HCT116 (cell line): ENCODE measurements around the gene NFIX.

ENCODE experiments used
- CBX3 ChIP-seq: IDR thresholded peaks from 2 replicates; pipeline ENCODE4 v1.6.1; 2012; ENCODE audit warnings: low read depth
- EZH2phosphoT487 ChIP-seq: fragments of 200-600 bp; IDR thresholded peaks from 2 replicates; pipeline ENCODE4 v1.6.1; 2018; ENCODE audit warnings: antibody characterized with exemption, borderline replicate concordance
- POLR2A ChIP-seq: IDR thresholded peaks from 2 replicates; pipeline ENCODE4 v1.7.0; 2011; ENCODE audit warnings: borderline replicate concordance; ENCODE audit not compliant: insufficient read depth, insufficient read length; ENCODE audit errors: extremely low read depth
- TF ChIP-seq, protein P1 (sequence below), 3 experiments: fragments of 200-600 bp in 1 of 3; sonication (generic) in 1 of 3; IDR thresholded peaks in 2 of 3; conservative IDR thresholded peaks in 1 of 3; 2 replicates each; pipeline ENCODE4 v1.5.1; 2012 to 2017; ENCODE audit warnings: low read depth in 2 of 3, low read length in 2 of 3, antibody characterized with exemption in 1 of 3, borderline replicate concordance in 1 of 3, control low read depth in 1 of 3, mild to moderate bottlenecking in 1 of 3, mixed read lengths in 1 of 3, mixed run types in 1 of 3, moderate library complexity in 1 of 3; ENCODE audit not compliant: insufficient read depth in 1 of 3

DNA sequence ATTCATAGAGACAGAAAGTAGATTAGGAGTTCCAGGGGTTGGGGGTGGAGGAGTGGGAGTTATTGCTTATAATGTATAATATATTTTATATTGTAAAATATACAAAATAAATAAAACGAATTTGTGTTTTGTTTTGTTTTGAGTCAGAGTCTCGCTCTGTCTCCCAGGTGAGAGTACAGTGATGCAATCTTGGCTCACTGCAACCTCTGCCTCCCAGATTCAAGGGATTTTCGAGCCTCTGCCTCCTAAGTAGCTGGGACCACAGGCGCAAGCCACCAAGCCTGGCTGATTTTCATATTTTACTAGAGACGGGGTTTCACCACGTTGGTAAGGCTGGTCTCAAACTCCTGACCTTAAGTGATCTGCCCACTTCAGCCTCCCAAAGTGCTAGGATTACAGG is 35.8 kb upstream of the NFIX start:
- TF ChIP-seq, protein P1, sequence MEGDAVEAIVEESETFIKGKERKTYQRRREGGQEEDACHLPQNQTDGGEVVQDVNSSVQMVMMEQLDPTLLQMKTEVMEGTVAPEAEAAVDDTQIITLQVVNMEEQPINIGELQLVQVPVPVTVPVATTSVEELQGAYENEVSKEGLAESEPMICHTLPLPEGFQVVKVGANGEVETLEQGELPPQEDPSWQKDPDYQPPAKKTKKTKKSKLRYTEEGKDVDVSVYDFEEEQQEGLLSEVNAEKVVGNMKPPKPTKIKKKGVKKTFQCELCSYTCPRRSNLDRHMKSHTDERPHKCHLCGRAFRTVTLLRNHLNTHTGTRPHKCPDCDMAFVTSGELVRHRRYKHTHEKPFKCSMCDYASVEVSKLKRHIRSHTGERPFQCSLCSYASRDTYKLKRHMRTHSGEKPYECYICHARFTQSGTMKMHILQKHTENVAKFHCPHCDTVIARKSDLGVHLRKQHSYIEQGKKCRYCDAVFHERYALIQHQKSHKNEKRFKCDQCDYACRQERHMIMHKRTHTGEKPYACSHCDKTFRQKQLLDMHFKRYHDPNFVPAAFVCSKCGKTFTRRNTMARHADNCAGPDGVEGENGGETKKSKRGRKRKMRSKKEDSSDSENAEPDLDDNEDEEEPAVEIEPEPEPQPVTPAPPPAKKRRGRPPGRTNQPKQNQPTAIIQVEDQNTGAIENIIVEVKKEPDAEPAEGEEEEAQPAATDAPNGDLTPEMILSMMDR (IDR thresholded peaks at IDR 0.05 in 2 of 3, conservative IDR thresholded peaks at IDR 0.05 in 1 of 3; ENCODE audit: borderline replicate concordance in 1 of 3, insufficient read depth in 1 of 3, low read depth in 2 of 3, low read length in 2 of 3): no peak
- no peak for TF ChIP-seq EZH2phosphoT487
- no peak for TF ChIP-seq POLR2A
- TF ChIP-seq CBX3: no peak
